Measurements from ENCODE around the gene C5orf24. TPM values are rescaled to one million over a fixed set of nuclear protein-coding genes. Genes with fewer than 3 reads are reported as not detected.
"Not testable (repeated sequence)": the region's sequence is repeated elsewhere in the genome, so short reads cannot be mapped to it uniquely, and the experiment has no call there.

The C5orf24 gene
- total and polyA plus RNA-seq, 5 donors: 16.4 to 34.1 (median 30.4) TPM

GRCh38 chr5:134833340-134834032, 12.3 kb upstream of the C5orf24 start:
- no peak for ATAC-seq
- H3K27ac ChIP-seq (ENCODE audit: low read length): no peak overlapping the region
- WGBS: 87% methylated on average over 3 of the region's 3 CpGs

GRCh38 chr5:134835623-134836022, 10.1 kb upstream of the C5orf24 start:
- intact Hi-C loops (cut with DNase I): no loop called here
- no peak for ATAC-seq
- no peaks in the 10 kb centered on the region for H3K27me3 ChIP-seq (ENCODE audit: control insufficient read depth, insufficient read depth)
- no peak overlapping the region for H3K27ac ChIP-seq (ENCODE audit: low read length)
- H3K4me3 ChIP-seq (ENCODE audit: low read length): no peak overlapping the region
- DNase-seq: no peak
- peaks cover 1% of the 10 kb centered on the region for H3K4me1 ChIP-seq (ENCODE audit: control insufficient read depth, insufficient read depth, low read length)
- WGBS: 99% methylated on average over 2 of the region's 2 CpGs
- H3K9me3 ChIP-seq (ENCODE audit: control insufficient read depth, low read length): no peaks in the 10 kb centered on the region

More at GRCh38 chr5:134833340-134834032, 12.3 kb upstream of the C5orf24 start:
- peaks cover 1% of the 10 kb centered on the region for H3K4me1 ChIP-seq (ENCODE audit: control insufficient read depth, insufficient read depth, low read length)
- no peaks in the 10 kb centered on the region for H3K9me3 ChIP-seq (ENCODE audit: control insufficient read depth, low read length)
- H3K27me3 ChIP-seq (ENCODE audit: control insufficient read depth, insufficient read depth): no peaks in the 10 kb centered on the region
- intact Hi-C loops (cut with DNase I): no loop called here
- H3K4me3 ChIP-seq (ENCODE audit: low read length): no peak overlapping the region
- no peak for DNase-seq

GRCh38 chr5:134837530-134838181, 8.1 kb upstream of the C5orf24 start:
- Histone ChIP-seq H3K9me3 (ENCODE audit: control insufficient read depth, low read length) (no peaks in the 10 kb centered on the region), H3K4me1 (ENCODE audit: control insufficient read depth, insufficient read depth, low read length) (peaks cover 1% of the 10 kb centered on the region), H3K27ac (ENCODE audit: low read length) (no peak overlapping the region), H3K4me3 (ENCODE audit: low read length) (no peak overlapping the region), H3K27me3 (ENCODE audit: control insufficient read depth, insufficient read depth) (no peaks in the 10 kb centered on the region)
- intact Hi-C loops (cut with DNase I): no loop called here
- DNase-seq: no peak
- ATAC-seq: no peak
- 95% methylated on average over 3 of the region's 3 CpGs for WGBS

- intact Hi-C loops (cut with DNase I); H3K27me3 ChIP-seq (ENCODE audit: control insufficient read depth, insufficient read depth); H3K4me3 ChIP-seq (ENCODE audit: low read length); H3K9me3 ChIP-seq (ENCODE audit: control insufficient read depth, low read length); DNase-seq; H3K4me1 ChIP-seq (ENCODE audit: control insufficient read depth, insufficient read depth, low read length); H3K27ac ChIP-seq (ENCODE audit: low read length); ATAC-seq: not testable (repeated sequence)
- 82% methylated on average over 9 of the region's 9 CpGs for WGBS
Measured at GRCh38 chr5:134838361-134838760, 7.4 kb upstream of the C5orf24 start.

GRCh38 chr5:134840811-134841210, 5.0 kb upstream of the C5orf24 start:
- ATAC-seq (no peak), DNase-seq (no peak)
- Histone ChIP-seq H3K27me3 (ENCODE audit: control insufficient read depth, insufficient read depth) (no peaks in the 10 kb centered on the region), H3K4me3 (ENCODE audit: low read length) (no peak overlapping the region), H3K9me3 (ENCODE audit: control insufficient read depth, low read length) (no peaks in the 10 kb centered on the region), H3K27ac (ENCODE audit: low read length) (no peak overlapping the region), H3K4me1 (ENCODE audit: control insufficient read depth, insufficient read depth, low read length) (peaks cover 4% of the 10 kb centered on the region)
- intact Hi-C loops (cut with DNase I): loop anchor here in 1 of 4 donors (10.0 kb wide), 1 partner anchor 64 kb away; the partner anchor contains the start of gene PCBD2
- WGBS: 91% methylated on average over 3 of the region's 3 CpGs

- no peak overlapping the region for H3K4me3 ChIP-seq (ENCODE audit: low read length)
- DNase-seq: no peak
- 93% methylated on average over 1 of the region's 1 CpG for WGBS
- no peak overlapping the region for H3K27ac ChIP-seq (ENCODE audit: low read length)
- no peak for ATAC-seq
- H3K9me3 ChIP-seq (ENCODE audit: control insufficient read depth, low read length): no peaks in the 10 kb centered on the region
- peaks cover 2% of the 10 kb centered on the region for H3K4me1 ChIP-seq (ENCODE audit: control insufficient read depth, insufficient read depth, low read length)
- H3K27me3 ChIP-seq (ENCODE audit: control insufficient read depth, insufficient read depth): no peaks in the 10 kb centered on the region
- intact Hi-C loops (cut with DNase I): loop anchor here in 1 of 4 donors (10.0 kb wide), 1 partner anchor 61 kb away; the partner anchor contains the start of gene PCBD2
Measured at GRCh38 chr5:134844252-134844651, 1.5 kb upstream of the C5orf24 start.

- intact Hi-C loops (cut with DNase I): loop anchor here in 1 of 4 donors (10.0 kb wide), 1 partner anchor 59 kb away; the partner anchor contains the start of gene PCBD2
- peaks cover 2% of the 10 kb centered on the region for H3K4me1 ChIP-seq (ENCODE audit: control insufficient read depth, insufficient read depth, low read length)
- peak overlapping the region; percentile 25 for H3K27ac ChIP-seq (ENCODE audit: low read length)
- no peak overlapping the region for H3K4me3 ChIP-seq (ENCODE audit: low read length)
- peak; percentile 7 to 57 for ATAC-seq
- DNase-seq: no peak
- 10% methylated on average over 12 of the region's 12 CpGs for WGBS
- no peaks in the 10 kb centered on the region for H3K9me3 ChIP-seq (ENCODE audit: control insufficient read depth, low read length)
- no peaks in the 10 kb centered on the region for H3K27me3 ChIP-seq (ENCODE audit: control insufficient read depth, insufficient read depth)
Measured at GRCh38 chr5:134845335-134845851, 375 bp upstream of the C5orf24 start.

- peaks cover 2% of the 10 kb centered on the region for H3K4me1 ChIP-seq (ENCODE audit: control insufficient read depth, insufficient read depth, low read length)
- peak overlapping the region; percentile 70 for H3K4me3 ChIP-seq (ENCODE audit: low read length)
- no peaks in the 10 kb centered on the region for H3K27me3 ChIP-seq (ENCODE audit: control insufficient read depth, insufficient read depth)
- 1% methylated on average over 11 of the region's 11 CpGs for WGBS
- intact Hi-C loops (cut with DNase I): loop anchor here in 1 of 4 donors (10.0 kb wide), 1 partner anchor 58 kb away; the partner anchor contains the start of gene PCBD2
- H3K9me3 ChIP-seq (ENCODE audit: control insufficient read depth, low read length): no peaks in the 10 kb centered on the region
- peak overlapping the region; percentile 87 for H3K27ac ChIP-seq (ENCODE audit: low read length)
- peak in 1 of 2 donors; percentile 20 for ATAC-seq
- DNase-seq: no peak
Measured at GRCh38 chr5:134846641-134846960, 833 bp downstream of the C5orf24 start.

- not testable (repeated sequence) for DNase-seq; H3K4me1 ChIP-seq (ENCODE audit: control insufficient read depth, insufficient read depth, low read length)
- intact Hi-C loops (cut with DNase I): loop anchor here in 1 of 4 donors (10.0 kb wide), 1 partner anchor 55 kb away; the partner anchor contains the start of gene PCBD2
Measured at GRCh38 chr5:134849434-134849933, 3.7 kb downstream of the C5orf24 start.

GRCh38 chr5:134851307-134851923, 5.6 kb downstream of the C5orf24 start:
- DNase-seq (no peak), ATAC-seq (no peak)
- intact Hi-C loops (cut with DNase I): no loop called here
- whole genome bisulfite sequencing: 50% methylated on average over 1 of the region's 1 CpG
- H3K4me3 ChIP-seq (ENCODE audit: low read length): no peak overlapping the region
- H3K4me1 ChIP-seq (ENCODE audit: control insufficient read depth, insufficient read depth, low read length): no peaks in the 10 kb centered on the region
- no peak overlapping the region for H3K27ac ChIP-seq (ENCODE audit: low read length)
- no peaks in the 10 kb centered on the region for H3K9me3 ChIP-seq (ENCODE audit: control insufficient read depth, low read length)
- no peaks in the 10 kb centered on the region for H3K27me3 ChIP-seq (ENCODE audit: control insufficient read depth, insufficient read depth)

More at GRCh38 chr5:134849434-134849933, 3.7 kb downstream of the C5orf24 start:
- H3K27me3 ChIP-seq (ENCODE audit: control insufficient read depth, insufficient read depth); H3K4me3 ChIP-seq (ENCODE audit: low read length); H3K9me3 ChIP-seq (ENCODE audit: control insufficient read depth, low read length); ATAC-seq; H3K27ac ChIP-seq (ENCODE audit: low read length): not testable (repeated sequence)
- WGBS: 90% methylated on average over 7 of the region's 7 CpGs

Data from right cardiac atrium (tissue), 5 donors.